H1 (cell line): ENCODE measurements around the gene CAMTA1. TPM values are rescaled to one million over a fixed set of nuclear protein-coding genes. Genes with fewer than 3 reads are reported as not detected.

Experiments
- CEBPB ChIP-seq: IDR thresholded peaks from 2 replicates; pipeline ENCODE4 v1.6.1; 2012; ENCODE audit warnings: low read depth, low read length
- CHD7 ChIP-seq: fragments of 300-600 bp; sonication (generic); IDR thresholded peaks from 2 replicates; pipeline ENCODE4 v1.7.1; 2012; ENCODE audit warnings: low read length, moderate library complexity, mild to moderate bottlenecking, inconsistent platforms; ENCODE audit not compliant: insufficient replicate concordance
- FOSL1 ChIP-seq: IDR thresholded peaks from 2 replicates; pipeline ENCODE4 v1.6.1; 2011; ENCODE audit warnings: mild to moderate bottlenecking, low read depth, low read length, moderate library complexity; ENCODE audit not compliant: insufficient read depth
- HDAC2 ChIP-seq, 2 experiments: fragments of 300-600 bp in 1 of 2; sonication (generic) in 1 of 2; IDR thresholded peaks; 2 replicates each; pipeline ENCODE4 v1.6.1; 2011 to 2012; ENCODE audit warnings: low read depth in 2 of 2, low read length in 2 of 2, mild to moderate bottlenecking in 2 of 2, moderate library complexity in 2 of 2, borderline replicate concordance in 1 of 2, inconsistent platforms in 1 of 2
- RBBP5 ChIP-seq: IDR thresholded peaks from 2 replicates; pipeline ENCODE4 v1.7.1; 2012; ENCODE audit warnings: low read depth, mild to moderate bottlenecking, inconsistent platforms, low read length, moderate library complexity, borderline replicate concordance
- SIN3A ChIP-seq, 2 experiments: IDR thresholded peaks in 1 of 2; conservative IDR thresholded peaks in 1 of 2; 2 replicates each; pipeline ENCODE4 v1.6.1; 2011 to 2012; ENCODE audit warnings: low read length in 2 of 2, improper control_type of control experiment in 1 of 2, low read depth in 1 of 2, mild to moderate bottlenecking in 1 of 2
- SIRT6 ChIP-seq: IDR thresholded peaks from one replicate; pipeline ENCODE4 v1.7.1; 2012; ENCODE audit warnings: low read length, inconsistent platforms
- SIX5 ChIP-seq: IDR thresholded peaks from 2 replicates; pipeline ENCODE4 v1.6.1; 2011; ENCODE audit warnings: mild to moderate bottlenecking, low read depth, low read length
- ZNF274 ChIP-seq: IDR thresholded peaks from 2 replicates; pipeline ENCODE4 v1.7.0; 2012; ENCODE audit warnings: low read length, borderline replicate concordance; ENCODE audit errors: extremely low read depth
- polyA plus RNA-seq, 7 experiments: library from polyadenylated mRNA; depleted of rRNA in 3 of 7; stranded (reverse) in 5 of 7; unstranded in 2 of 7; fragments of >200 nt in 5 of 7; fragments of 200-250 nt in 2 of 7; gene quantifications; 1 replicate in 5 of 7; 2 replicates in 1 of 7; 4 replicates in 1 of 7; pipeline versions ENCODE4 v1.2.1 to v1.2.3, GENCODE V29; 2011 to 2013; ENCODE audit warnings: missing spikeins in 2 of 7, mixed read lengths in 2 of 7
- total RNA-seq: library from RNA; stranded (reverse); fragmentation: NEBNext Ultra II Directional; extraction: Animal tissue kit (Norgen Biotek cat#: 25700); gene quantifications from 2 replicates; pipeline ENCODE4 v1.2.1, GENCODE V29; 2021

CAMTA1 gene
- total and polyA plus RNA-seq, 2 of the 8 experiments (the other 6 are each of a cell fraction or from before 2014, with no cell fraction given): 65.0 to 119 TPM

- TF ChIP-seq CHD7 (no peak), SIRT6 (no peak), ZNF274 (no peak), CEBPB (no peak), SIN3A (conservative IDR thresholded peaks at IDR 0.05 in 1 of 2, IDR thresholded peaks at IDR 0.05 in 1 of 2; ENCODE audit: low read depth in 1 of 2, low read length in 2 of 2) (no peak), RBBP5 (no peak), HDAC2 (IDR thresholded peaks at IDR 0.05; ENCODE audit: borderline replicate concordance in 1 of 2, low read depth in 2 of 2, low read length in 2 of 2) (no peak), SIX5 (no peak), FOSL1 (no peak)
Observed at GRCh38 chr1:6888268-6888667, 103.0 kb downstream of the CAMTA1 start (continued).
